ENCODE data around the gene CTNNA1.

DNA sequence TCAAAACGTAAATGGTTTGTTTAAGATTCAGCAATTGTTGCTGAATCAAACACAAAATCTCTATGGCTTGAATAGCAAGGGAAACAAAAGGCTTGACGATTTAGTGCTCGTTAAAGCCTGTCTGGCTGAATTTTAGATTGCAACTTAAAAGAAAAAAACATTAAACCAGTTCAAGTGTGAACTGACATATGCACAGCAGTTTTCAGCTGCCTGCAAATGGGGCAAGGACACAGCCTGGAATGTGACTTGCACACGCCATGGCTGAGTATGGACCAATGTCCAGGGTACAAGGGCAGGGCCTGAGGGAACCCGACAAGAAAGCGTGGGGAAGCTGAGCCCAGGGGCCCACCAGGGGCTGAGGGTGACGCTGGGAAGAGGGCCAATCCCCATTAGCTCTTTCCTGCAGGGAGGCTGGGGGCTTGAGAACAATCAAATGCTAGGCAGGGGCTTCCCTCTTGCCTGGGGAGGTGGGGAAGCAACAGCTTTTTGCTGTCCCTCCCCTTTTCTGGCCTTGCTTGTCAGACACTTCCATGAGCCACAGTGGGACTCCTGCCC, 211.5 kb downstream of the CTNNA1 start:
- no peak for TF ChIP-seq YY1 (IDR thresholded peaks at IDR 0.05; ENCODE audit: low read depth, low read length)
- TF ChIP-seq MAFK (IDR thresholded peaks at IDR 0.05; ENCODE audit: low read depth, low read length): no peak
- TF ChIP-seq, protein P1, sequence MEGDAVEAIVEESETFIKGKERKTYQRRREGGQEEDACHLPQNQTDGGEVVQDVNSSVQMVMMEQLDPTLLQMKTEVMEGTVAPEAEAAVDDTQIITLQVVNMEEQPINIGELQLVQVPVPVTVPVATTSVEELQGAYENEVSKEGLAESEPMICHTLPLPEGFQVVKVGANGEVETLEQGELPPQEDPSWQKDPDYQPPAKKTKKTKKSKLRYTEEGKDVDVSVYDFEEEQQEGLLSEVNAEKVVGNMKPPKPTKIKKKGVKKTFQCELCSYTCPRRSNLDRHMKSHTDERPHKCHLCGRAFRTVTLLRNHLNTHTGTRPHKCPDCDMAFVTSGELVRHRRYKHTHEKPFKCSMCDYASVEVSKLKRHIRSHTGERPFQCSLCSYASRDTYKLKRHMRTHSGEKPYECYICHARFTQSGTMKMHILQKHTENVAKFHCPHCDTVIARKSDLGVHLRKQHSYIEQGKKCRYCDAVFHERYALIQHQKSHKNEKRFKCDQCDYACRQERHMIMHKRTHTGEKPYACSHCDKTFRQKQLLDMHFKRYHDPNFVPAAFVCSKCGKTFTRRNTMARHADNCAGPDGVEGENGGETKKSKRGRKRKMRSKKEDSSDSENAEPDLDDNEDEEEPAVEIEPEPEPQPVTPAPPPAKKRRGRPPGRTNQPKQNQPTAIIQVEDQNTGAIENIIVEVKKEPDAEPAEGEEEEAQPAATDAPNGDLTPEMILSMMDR (IDR thresholded peaks at IDR 0.05; ENCODE audit: control extremely low read depth in 1 of 3, insufficient read depth in 1 of 3, low read depth in 1 of 3, low read length in 3 of 3): no peak
- TF ChIP-seq JUN (IDR thresholded peaks at IDR 0.05; ENCODE audit: low read depth, low read length): no peak
- no peak for TF ChIP-seq EZH2 (IDR thresholded peaks at IDR 0.05; ENCODE audit: low read depth, low read length, severe bottlenecking)
